Measurements from ENCODE around the gene MYO5C.

MYO5C gene

DNA sequence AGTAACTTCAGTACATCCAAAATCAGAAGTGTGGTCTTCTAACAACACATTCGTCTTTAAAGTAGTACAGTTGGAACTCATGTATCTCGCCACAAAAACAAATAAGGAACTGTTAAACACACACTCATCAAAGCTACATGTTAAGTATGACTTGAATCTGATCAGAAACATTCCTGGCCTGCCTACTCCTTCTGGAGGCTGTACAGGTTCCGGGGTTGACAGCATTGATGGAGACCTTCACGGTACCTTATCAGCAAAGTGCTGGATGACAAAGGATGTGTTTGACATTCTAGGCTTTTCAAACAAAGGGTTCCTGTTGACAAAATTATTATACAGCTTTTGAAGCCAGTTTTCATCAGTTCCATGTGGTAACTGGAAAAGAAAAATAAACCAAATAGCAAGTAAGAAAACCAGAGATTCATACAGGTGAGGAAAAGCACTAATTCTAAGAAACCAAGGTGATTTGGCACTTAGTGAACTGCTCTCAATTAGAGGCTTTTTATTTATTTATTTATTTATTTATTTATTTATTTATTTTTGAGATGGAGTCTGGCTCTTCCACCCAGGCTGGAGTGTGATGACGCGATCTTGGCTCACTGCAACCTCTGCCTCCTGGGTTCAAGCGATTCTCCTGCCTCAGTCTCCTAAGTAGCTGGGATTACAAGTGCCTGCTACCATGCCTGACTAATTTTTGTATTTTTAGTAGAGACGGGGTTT is 44.3 kb downstream of the MYO5C start:
- no peak overlapping the region for H3K4me3 ChIP-seq (replicated peaks; ENCODE audit: low read depth, low read length)
- no peak for DNase-seq (ENCODE audit: extremely low read depth, low read depth)
- TF ChIP-seq, protein P1, sequence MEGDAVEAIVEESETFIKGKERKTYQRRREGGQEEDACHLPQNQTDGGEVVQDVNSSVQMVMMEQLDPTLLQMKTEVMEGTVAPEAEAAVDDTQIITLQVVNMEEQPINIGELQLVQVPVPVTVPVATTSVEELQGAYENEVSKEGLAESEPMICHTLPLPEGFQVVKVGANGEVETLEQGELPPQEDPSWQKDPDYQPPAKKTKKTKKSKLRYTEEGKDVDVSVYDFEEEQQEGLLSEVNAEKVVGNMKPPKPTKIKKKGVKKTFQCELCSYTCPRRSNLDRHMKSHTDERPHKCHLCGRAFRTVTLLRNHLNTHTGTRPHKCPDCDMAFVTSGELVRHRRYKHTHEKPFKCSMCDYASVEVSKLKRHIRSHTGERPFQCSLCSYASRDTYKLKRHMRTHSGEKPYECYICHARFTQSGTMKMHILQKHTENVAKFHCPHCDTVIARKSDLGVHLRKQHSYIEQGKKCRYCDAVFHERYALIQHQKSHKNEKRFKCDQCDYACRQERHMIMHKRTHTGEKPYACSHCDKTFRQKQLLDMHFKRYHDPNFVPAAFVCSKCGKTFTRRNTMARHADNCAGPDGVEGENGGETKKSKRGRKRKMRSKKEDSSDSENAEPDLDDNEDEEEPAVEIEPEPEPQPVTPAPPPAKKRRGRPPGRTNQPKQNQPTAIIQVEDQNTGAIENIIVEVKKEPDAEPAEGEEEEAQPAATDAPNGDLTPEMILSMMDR (IDR thresholded peaks at IDR 0.05; ENCODE audit: low read depth, low read length, missing control alignments) = no peak

DNA sequence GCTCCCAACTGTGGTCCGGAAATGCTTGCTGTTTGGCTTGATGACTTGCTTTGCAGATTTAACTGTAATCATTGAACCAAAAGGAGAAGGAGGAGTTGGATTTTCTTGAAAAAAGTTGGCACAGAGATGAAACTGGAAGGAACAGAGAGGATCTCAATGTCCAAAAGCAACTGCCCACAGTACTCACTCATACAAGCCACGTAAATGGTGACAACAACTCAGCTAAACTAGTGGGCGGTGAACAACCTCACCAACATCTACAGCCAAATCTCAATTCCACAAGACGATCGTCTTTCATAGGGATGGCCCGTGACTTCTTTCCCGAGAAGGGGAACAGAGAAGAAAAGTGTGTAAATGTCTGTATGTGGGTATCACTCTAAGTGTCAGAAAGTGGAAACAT is 48.1 kb downstream of the MYO5C start:
- TF ChIP-seq, protein P1 (IDR thresholded peaks at IDR 0.05; ENCODE audit: low read depth, low read length, missing control alignments) = no peak
- DNase-seq (ENCODE audit: extremely low read depth, low read depth) = no peak

GRCh38 chr15:52246686-52247431 is 48.7 kb downstream of the MYO5C start:
- TF ChIP-seq, protein P1 (IDR thresholded peaks at IDR 0.05; ENCODE audit: low read depth, low read length, missing control alignments) = no peak
- no peak overlapping the region for H3K4me3 ChIP-seq (replicated peaks; ENCODE audit: low read depth, low read length)
- DNase-seq (ENCODE audit: extremely low read depth, low read depth) = no peak

More for the DNA sequence above, 48.1 kb downstream of the MYO5C start:
- no peak overlapping the region for H3K4me3 ChIP-seq (replicated peaks; ENCODE audit: low read depth, low read length)

GRCh38 chr15:52243697-52244555 is 51.7 kb downstream of the MYO5C start:
- H3K4me3 ChIP-seq (replicated peaks; ENCODE audit: low read depth, low read length) = no peak overlapping the region
- TF ChIP-seq, protein P1 (IDR thresholded peaks at IDR 0.05; ENCODE audit: low read depth, low read length, missing control alignments) = no peak
- DNase-seq (ENCODE audit: extremely low read depth, low read depth) = no peak

- TF ChIP-seq, protein P1 (IDR thresholded peaks at IDR 0.05; ENCODE audit: low read depth, low read length, missing control alignments) = no peak
- no peak overlapping the region for H3K4me3 ChIP-seq (replicated peaks; ENCODE audit: low read depth, low read length)
- no peak for DNase-seq (ENCODE audit: extremely low read depth, low read depth)
Observed at GRCh38 chr15:52243286-52243685, 52.3 kb downstream of the MYO5C start.

- DNase-seq (ENCODE audit: extremely low read depth, low read depth) = no peak
- no peak overlapping the region for H3K4me3 ChIP-seq (replicated peaks; ENCODE audit: low read depth, low read length)
- TF ChIP-seq, protein P1 (IDR thresholded peaks at IDR 0.05; ENCODE audit: low read depth, low read length, missing control alignments) = no peak
Observed at GRCh38 chr15:52241489-52241888, 54.1 kb downstream of the MYO5C start.

Data from HFF-Myc (cell line).